Measurements from ENCODE around the gene FGFR3. TPM values are rescaled to one million over a fixed set of nuclear protein-coding genes. Genes with fewer than 3 reads are reported as not detected.

Gene FGFR3
- total and polyA plus RNA-seq, 11 donors, result 1.1 to 4.6 (median 2.3) TPM

DNA sequence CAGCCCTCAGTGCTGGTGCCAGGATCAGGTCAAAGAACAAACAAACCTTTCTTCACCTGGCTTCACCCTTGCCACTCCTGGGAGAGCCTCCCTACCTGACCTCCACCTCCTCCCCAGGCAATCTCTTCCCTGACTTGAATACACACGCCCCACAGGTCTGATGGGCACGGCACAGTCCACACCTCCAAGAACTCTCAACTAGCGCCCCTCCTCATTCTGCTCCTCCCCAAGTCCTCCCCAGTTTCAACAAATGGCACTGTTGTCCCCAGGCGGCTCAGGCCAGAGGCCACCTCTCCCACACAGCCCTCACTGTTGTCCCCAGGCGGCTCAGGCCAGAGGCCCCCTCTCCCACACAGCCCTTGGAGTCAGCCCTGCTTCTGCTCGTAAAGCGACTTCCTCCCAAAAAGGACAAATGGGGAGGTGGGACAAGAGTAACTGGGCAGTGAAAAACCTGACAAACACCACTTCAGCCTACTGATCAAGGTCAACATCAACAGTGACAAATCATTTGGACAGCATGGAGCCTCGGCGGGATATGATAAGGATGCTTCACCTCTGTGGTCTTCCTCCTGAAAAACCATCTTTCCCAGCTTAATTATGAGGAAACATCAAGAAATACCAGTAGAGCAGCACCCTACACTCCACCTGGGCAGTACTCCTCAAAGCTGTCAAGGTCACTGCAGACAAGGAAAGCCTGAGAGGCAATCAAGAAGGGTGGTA, 60.0 kb downstream of the FGFR3 start:
- DNase-seq (no peak), ATAC-seq (no peak)
- TF ChIP-seq POLR2A (IDR thresholded peaks at IDR 0.05), result no peak
- TF ChIP-seq, protein P1, sequence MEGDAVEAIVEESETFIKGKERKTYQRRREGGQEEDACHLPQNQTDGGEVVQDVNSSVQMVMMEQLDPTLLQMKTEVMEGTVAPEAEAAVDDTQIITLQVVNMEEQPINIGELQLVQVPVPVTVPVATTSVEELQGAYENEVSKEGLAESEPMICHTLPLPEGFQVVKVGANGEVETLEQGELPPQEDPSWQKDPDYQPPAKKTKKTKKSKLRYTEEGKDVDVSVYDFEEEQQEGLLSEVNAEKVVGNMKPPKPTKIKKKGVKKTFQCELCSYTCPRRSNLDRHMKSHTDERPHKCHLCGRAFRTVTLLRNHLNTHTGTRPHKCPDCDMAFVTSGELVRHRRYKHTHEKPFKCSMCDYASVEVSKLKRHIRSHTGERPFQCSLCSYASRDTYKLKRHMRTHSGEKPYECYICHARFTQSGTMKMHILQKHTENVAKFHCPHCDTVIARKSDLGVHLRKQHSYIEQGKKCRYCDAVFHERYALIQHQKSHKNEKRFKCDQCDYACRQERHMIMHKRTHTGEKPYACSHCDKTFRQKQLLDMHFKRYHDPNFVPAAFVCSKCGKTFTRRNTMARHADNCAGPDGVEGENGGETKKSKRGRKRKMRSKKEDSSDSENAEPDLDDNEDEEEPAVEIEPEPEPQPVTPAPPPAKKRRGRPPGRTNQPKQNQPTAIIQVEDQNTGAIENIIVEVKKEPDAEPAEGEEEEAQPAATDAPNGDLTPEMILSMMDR (IDR thresholded peaks at IDR 0.05), result no peak
- H3K27me3 ChIP-seq, result no peaks in the 10 kb centered on the region
- H3K9me3 ChIP-seq, result no peaks in the 10 kb centered on the region
- 82 to 91% (median 87%) methylated on average over 9 of the region's 9 CpGs for WGBS, 4 donors
- peaks cover 0 to 14% (median 3%) of the 10 kb centered on the region in 9 donors for H3K36me3 ChIP-seq
- no peak overlapping the region for H3K4me3 ChIP-seq
- intact Hi-C loops (cut with DNase I), result loop anchor here in 1 of 10 donors (10.0 kb wide), 1 partner anchor 58 kb away; the partner anchor contains the start of gene FGFR3
- peak overlapping the region in 1 of 12 donors; percentile 55 for H3K27ac ChIP-seq
- peaks cover 0 to 57% (median 26%) of the 10 kb centered on the region in 12 donors for H3K4me1 ChIP-seq

DNA sequence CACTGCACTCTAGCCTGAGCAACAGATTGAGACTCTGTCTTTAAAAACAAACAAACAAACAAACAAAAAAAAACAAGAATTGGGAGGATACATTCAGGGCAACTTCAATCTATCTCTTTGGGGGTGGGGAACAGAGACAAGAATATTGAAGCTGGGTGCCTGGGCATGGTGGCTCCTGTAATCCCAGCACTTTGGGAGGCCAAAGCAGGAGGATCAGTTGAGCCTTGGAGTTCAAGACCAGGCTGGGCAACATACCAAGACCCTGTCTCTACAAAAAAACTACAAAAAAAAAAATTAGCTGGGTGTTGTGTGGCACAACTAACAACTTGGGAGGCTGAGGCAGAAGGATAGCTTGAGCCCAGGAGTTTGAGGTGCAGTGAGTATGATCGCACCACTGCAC, 61.7 kb downstream of the FGFR3 start:
- Histone ChIP-seq H3K27me3 (no peaks in the 10 kb centered on the region), H3K9me3 (no peaks in the 10 kb centered on the region), H3K4me3 (peak overlapping the region in 11 of 12 donors; percentile 55 to 99 (median 86)), H3K4me1 (peaks cover 0 to 57% (median 26%) of the 10 kb centered on the region in 12 donors), H3K36me3 (peaks cover 0 to 6% (median 0%) of the 10 kb centered on the region in 9 donors), H3K27ac (peak overlapping the region in 4 of 12 donors; percentile 80 to 93 (median 86))
- WGBS, 4 donors, result 67 to 85% (median 70%) methylated on average over 1 of the region's 1 CpG
- no peak for DNase-seq
- intact Hi-C loops (cut with DNase I), result loop anchor here in 8 of 10 donors (5.0 to 10.0 kb wide), 2 partner anchors 43 to 60 kb away; partner anchors contain the start of gene FGFR3 (in 1 of the 8)
- TF ChIP-seq, protein P1 (IDR thresholded peaks at IDR 0.05), result no peak
- TF ChIP-seq POLR2A (IDR thresholded peaks at IDR 0.05), result no peak
- no peak for ATAC-seq

DNA sequence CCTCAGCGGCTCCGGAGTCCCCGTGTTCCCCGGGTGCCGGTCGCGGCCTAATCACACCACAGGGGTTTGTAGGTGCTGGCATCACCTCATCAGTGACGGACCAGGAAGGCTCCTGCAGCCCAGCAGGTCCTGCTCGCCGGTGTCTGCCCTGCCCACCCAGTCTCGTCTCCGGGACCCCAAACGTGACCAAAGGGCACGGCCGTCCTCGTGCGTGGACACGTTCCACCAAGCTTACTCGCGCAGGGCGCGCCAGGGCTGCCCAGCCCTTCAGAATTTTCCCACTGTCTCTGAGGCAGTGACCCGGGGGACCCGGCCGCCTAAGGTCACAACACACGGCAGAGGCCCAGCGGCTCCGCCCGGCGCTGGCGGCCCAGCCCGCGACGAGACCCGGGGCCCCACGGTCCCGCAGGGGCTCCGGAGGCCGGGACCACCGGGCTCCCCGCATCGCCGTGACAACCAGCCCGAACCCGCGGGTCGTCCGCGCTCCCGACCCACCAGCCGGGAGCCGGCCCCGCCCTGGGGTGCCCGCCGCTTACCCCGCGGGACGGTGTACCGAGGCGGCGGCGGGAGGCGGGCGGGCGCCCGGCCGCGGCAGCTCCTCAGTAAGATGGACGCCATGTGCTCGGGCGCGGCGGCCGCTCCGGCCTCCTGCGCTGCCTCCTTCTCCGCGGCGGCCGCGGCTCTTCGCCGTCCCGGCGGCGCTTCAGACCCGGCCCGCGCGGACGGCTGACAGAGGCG, 62.4 kb downstream of the FGFR3 start:
- Histone ChIP-seq H3K4me3 (peak overlapping the region; percentile 55 to 99 (median 84)), H3K4me1 (peaks cover 0 to 57% (median 26%) of the 10 kb centered on the region in 12 donors), H3K9me3 (no peaks in the 10 kb centered on the region), H3K27ac (peak overlapping the region; percentile 5 to 94 (median 88)), H3K36me3 (peaks cover 0 to 6% (median 0%) of the 10 kb centered on the region in 9 donors), H3K27me3 (no peaks in the 10 kb centered on the region)
- 0 to 2% (median 1%) methylated on average over 37 to 92 of the region's 92 CpGs for WGBS, 4 donors
- peak in 2 of 4 donors; percentile 30 to 37 for ATAC-seq
- TF ChIP-seq, protein P1 (IDR thresholded peaks at IDR 0.05), result no peak
- TF ChIP-seq POLR2A (IDR thresholded peaks at IDR 0.05), result no peak
- DNase-seq, result peak in 3 of 5 donors; percentile 32 to 55 (median 48)
- intact Hi-C loops (cut with DNase I), result loop anchor here in 8 of 10 donors (1.0 to 10.0 kb wide), 4 partner anchors 15 to 61 kb away; partner anchors contain the start of genes FGFR3 (in 1 of the 8) and NSD2 (in 1 of the 8)

Measured in heart left ventricle (tissue), 16 donors.